Stimulated activated CD4-positive, alpha-beta T cell treated with anti-CD3 and anti-CD28 coated beads, TNF-alpha, amount 100 ng/mL, for 48 hours (primary cell): Measurements from ENCODE around the gene PDXK.
A peak's percentile ranks its signal among the peaks of the same experiment; 100 is the strongest.
"Not testable (repeated sequence)": the region's sequence is repeated elsewhere in the genome, so short reads cannot be mapped to it uniquely, and the experiment has no call there.

Experiments
- DNase-seq, 3 donors: peaks; one replicate each; pipeline ENCODE4 v3.0.0-alpha.2; 2020; ENCODE audit warnings: low read depth in 3 of 3

Gene PDXK

GRCh38 chr21:43718872-43719747 is at the start of gene PDXK:
Gene PDXK, plus strand, starts transcription at chr21:43719129. Its CDS starts 166 bp downstream, at chr21:43719295.
- peak; percentile 49 to 70 (median 56) for DNase-seq

GRCh38 chr21:43669828-43670605 is 48.9 kb upstream of the PDXK start:
- no peak for DNase-seq

DNA sequence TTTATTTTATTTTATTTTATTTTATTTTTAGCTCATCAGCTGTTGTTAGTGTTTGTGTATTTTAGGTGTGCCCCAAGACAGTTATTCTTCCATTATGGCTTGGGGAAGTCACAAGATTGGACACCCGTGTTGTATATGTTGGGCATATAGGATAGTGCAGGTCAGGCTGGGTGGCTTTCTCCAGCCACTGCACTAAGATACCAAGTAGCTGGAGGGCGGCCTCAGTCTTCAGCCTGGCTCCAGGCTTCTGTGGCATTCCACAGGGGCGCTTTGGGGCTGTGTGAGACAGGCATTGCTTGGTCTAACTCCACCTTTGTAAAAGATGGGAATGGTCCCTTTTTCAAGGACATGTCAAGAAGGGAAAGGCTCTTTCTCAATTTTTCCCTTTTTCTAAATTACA is 43.1 kb upstream of the PDXK start:
- no peak for DNase-seq

GRCh38 chr21:43676391-43676790 is 42.5 kb upstream of the PDXK start:
- no peak for DNase-seq

DNA sequence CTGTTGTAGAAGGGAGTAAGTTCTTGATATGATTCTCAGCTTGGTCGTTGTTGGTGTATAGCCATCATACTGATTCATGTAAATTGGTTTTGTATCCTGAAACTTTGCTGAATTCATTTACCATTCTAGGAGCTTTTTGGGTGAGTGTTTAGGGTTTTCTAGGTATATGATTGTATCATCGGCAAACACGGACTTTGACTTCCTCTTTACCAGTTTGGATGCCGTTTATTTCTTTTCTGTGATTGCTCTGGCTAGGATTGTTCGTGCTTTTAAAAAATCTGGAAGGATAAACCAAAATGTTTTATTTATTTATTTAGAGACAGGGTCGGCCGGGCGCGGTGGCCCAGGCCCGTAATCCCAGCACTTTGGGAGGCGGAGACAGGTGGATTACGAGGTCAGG is 39.0 kb upstream of the PDXK start:
- DNase-seq = no peak

DNA sequence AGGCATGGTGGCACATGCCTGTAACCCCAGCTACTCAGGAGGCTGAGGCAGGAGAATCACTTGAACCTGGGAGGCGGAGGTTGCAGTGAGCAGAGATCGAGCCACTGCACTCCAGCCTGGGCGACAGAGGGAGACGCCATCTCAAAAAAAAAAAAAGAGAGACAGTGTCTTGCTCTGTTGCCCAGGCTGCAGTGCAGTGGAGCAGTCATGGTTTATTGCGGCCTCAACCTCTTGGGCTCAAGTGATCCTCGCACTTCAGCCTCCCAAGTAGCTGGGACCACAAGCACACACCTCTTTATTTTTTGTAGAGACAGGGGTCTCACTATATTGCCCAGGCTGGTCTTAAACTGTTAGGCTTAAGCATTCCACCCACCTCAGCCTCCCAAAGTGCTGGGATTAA is 38.5 kb upstream of the PDXK start:
- not testable (repeated sequence) for DNase-seq

GRCh38 chr21:43681650-43682049 is 37.3 kb upstream of the PDXK start:
- DNase-seq = no peak

DNA sequence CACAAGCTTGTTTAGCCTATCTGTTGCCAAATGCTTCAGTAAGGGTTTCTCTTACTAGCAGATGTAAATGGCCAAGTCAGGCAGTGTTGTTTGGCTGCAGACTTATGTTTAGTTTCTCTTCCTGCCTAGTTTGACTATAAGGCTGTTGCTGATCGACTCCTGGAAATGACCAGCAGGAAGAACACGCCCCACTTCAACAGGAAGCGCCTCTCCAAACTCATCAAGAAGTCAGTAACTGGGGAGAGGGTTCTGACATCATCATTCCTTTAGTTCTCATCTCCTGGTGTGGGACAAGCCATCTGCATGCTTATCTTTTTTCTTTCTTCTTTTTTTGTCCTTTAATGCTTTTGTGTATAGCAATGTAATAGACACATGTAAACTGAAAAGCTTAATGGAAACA is 34.5 kb upstream of the PDXK start:
- DNase-seq = no peak

DNA sequence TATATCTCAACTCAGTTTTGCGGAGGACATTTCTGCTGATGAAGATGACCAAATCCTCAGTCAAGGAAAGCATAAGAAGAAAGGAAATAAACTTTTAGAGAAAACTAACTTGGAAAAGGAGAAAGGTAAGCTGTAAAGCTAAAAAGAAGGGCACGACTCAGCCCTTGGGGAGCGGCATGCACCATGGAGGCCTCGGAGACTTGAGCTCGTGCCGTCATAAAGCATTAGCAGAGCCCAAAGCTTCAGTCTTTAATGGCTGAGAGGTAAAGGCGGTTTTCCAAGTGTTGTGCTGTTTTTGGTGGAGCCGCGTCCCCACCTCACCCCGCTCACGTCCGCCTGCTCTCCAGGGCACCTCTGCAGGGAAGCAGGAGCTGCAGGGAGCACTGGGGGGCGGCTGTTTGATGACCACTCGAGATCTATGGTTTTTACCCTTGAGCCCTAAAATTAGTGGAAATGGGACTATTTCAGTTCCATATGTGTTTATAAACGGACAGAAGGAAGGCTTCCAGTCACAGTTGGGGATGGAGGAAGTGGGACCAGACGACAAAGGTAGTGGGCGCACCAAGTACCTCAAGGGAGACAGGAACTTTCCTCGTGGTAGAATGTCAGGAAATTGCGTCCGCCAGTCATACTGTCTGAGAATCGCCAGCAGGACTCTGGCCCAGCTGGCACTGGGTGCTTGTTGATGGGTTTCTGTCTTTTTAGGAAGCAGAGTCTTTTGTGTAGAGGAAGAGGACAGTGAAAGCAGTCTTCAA is 31.9 kb upstream of the PDXK start:
- no peak for DNase-seq

DNA sequence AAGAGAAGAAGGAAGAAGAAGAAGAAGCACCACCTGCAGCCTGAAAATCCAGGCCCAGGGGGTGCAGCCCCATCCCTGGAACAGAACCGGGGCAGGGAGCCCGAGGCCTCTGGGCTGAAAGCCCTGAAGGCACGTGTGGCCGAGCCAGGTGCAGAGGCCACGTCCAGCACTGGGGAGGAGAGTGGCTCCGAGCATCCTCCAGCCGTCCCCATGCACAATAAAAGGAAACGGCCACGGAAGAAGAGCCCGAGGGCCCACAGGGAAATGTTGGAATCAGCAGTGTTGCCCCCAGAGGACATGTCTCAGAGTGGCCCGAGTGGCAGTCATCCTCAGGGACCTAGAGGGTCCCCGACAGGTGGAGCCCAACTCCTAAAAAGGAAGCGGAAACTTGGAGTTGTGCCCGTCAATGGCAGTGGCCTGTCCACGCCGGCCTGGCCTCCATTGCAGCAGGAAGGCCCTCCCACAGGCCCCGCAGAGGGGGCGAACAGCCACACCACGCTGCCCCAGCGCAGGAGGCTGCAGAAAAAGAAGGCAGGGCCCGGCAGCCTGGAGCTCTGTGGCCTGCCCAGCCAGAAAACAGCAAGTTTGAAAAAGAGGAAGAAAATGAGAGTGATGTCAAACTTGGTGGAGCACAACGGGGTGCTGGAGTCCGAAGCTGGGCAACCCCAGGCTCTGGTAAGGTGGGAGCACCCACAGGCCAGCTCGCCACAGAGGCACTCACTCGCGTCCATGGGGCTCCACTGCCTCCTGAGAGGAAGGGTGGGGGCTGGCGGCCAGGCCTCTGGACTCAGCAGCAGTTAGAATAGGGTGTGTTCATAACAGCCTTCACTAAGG is 31.1 kb upstream of the PDXK start:
- DNase-seq = no peak

DNA sequence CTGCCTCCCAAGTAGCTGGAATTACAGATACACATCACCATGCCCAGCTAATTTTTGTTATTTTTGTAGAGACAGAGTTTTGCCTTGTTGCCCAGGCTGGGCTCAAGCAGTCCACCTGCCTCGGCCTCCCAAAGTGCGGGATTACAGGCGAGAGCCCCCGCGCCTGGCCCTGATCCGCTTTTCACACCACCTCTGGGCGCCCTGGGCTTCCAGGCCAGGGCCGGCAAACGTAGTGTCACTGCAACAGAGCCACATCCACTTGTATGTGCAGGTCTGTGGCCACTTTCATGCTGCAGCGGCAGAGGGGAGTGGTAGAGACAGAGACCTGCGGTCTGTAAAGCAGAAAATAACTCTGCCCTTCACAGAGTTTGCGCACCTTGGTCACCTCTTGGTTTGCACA is 30.0 kb upstream of the PDXK start:
- DNase-seq = no peak

- no peak for DNase-seq
Measured at GRCh38 chr21:43689556-43690337, 29.2 kb upstream of the PDXK start.

- no peak for DNase-seq
Measured at GRCh38 chr21:43690346-43690745, 28.6 kb upstream of the PDXK start.

- DNase-seq = no peak
Measured at GRCh38 chr21:43691086-43691795, 27.7 kb upstream of the PDXK start.

DNA sequence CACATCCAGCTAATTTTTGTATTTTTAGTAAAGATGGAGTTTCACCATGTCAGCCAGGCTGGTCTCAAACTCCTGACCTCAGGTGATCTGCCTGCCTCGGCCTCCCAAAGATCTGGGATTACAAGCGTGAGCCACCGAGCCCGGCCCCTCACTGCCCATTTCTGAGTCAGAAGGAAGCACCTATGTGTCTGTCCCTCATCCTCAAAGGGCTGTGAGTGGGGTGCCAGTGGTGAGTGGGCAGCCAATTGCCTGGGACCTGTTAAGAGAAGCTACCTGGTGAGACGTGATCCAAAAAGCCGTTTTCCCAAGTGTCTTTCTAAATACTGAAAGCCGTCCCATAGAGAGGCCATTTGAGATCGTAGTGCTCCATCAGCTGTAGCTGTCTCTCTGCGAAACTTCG is 27.1 kb upstream of the PDXK start:
- DNase-seq = no peak

- no peak for DNase-seq
Measured at GRCh38 chr21:43692949-43693348, 26.0 kb upstream of the PDXK start.

GRCh38 chr21:43693981-43694380 is 24.9 kb upstream of the PDXK start:
- DNase-seq = no peak

DNA sequence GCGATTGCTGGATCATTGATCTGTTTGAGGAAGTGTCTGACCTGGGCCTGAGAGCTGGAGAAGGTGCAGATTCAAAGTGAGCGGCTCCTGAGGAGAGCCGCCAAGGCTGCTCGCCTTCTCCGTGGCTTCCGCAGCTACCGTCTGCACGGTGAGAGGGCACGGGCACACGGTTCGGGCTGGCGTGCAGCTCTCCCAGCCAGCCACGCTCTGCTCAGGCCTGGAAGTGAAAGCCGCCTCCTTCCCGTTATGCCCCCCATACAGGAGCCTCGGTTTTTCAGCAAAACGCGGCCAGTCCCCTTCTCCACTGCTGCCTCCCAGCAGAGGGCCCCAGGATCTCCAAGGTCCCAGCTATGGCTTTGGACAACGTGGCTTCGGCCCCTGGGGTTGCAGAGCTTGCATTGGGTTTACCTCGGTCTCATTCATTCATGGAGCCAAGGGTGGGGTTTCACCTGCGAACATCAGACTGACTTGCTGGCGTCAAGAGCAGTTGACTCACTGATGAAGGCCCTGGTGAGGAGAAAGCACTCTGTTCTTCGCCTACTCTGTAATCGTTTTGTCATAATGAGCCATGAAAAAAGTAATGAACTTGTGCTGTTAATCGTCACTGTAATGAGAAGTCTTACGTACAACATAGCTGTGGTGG is 24.4 kb upstream of the PDXK start:
- DNase-seq = no peak

- no peak for DNase-seq
Measured at GRCh38 chr21:43696214-43696613, 22.7 kb upstream of the PDXK start.
